ENCODE measurements around the gene TMEM40.

Gene TMEM40

GRCh38 chr3:12710062-12710461 is 49.0 kb downstream of the TMEM40 start:
- DNase-seq (ENCODE audit: extremely low read depth, insufficient read length) = no peak
- H3K27me3 ChIP-seq (replicated peaks; ENCODE audit: control insufficient read depth, insufficient read depth, low read length) = peaks cover 2% of the 10 kb centered on the region
- no peak for TF ChIP-seq CTCF (IDR thresholded peaks at IDR 0.05; ENCODE audit: insufficient read depth, low read length, poor library complexity, severe bottlenecking)
- no peaks in the 10 kb centered on the region for H3K36me3 ChIP-seq (ENCODE audit: control insufficient read depth, insufficient read depth, low read length)
- H3K4me3 ChIP-seq (replicated peaks; ENCODE audit: low read depth, low read length) = no peak overlapping the region

- TF ChIP-seq CTCF (IDR thresholded peaks at IDR 0.05; ENCODE audit: insufficient read depth, low read length, poor library complexity, severe bottlenecking) = no peak
- Histone ChIP-seq H3K27me3 (replicated peaks; ENCODE audit: control insufficient read depth, insufficient read depth, low read length) (peaks cover 2% of the 10 kb centered on the region), H3K4me3 (replicated peaks; ENCODE audit: low read depth, low read length) (no peak overlapping the region), H3K36me3 (ENCODE audit: control insufficient read depth, insufficient read depth, low read length) (no peaks in the 10 kb centered on the region)
- DNase-seq (ENCODE audit: extremely low read depth, insufficient read length) = no peak
Measured at GRCh38 chr3:12709334-12709733, 49.7 kb downstream of the TMEM40 start.

- Histone ChIP-seq H3K27me3 (replicated peaks; ENCODE audit: control insufficient read depth, insufficient read depth, low read length) (peaks cover 2% of the 10 kb centered on the region), H3K36me3 (ENCODE audit: control insufficient read depth, insufficient read depth, low read length) (no peaks in the 10 kb centered on the region), H3K4me3 (replicated peaks; ENCODE audit: low read depth, low read length) (no peak overlapping the region)
- DNase-seq (ENCODE audit: extremely low read depth, insufficient read length) = no peak
- TF ChIP-seq CTCF (IDR thresholded peaks at IDR 0.05; ENCODE audit: insufficient read depth, low read length, poor library complexity, severe bottlenecking) = no peak
Measured at GRCh38 chr3:12708584-12709192, 50.4 kb downstream of the TMEM40 start.

- Histone ChIP-seq H3K27me3 (replicated peaks; ENCODE audit: control insufficient read depth, insufficient read depth, low read length) (peaks cover 2% of the 10 kb centered on the region), H3K4me3 (replicated peaks; ENCODE audit: low read depth, low read length) (no peak overlapping the region), H3K36me3 (ENCODE audit: control insufficient read depth, insufficient read depth, low read length) (no peaks in the 10 kb centered on the region)
- no peak for DNase-seq (ENCODE audit: extremely low read depth, insufficient read length)
- no peak for TF ChIP-seq CTCF (IDR thresholded peaks at IDR 0.05; ENCODE audit: insufficient read depth, low read length, poor library complexity, severe bottlenecking)
Measured at GRCh38 chr3:12707449-12707848, 51.6 kb downstream of the TMEM40 start.

DNA sequence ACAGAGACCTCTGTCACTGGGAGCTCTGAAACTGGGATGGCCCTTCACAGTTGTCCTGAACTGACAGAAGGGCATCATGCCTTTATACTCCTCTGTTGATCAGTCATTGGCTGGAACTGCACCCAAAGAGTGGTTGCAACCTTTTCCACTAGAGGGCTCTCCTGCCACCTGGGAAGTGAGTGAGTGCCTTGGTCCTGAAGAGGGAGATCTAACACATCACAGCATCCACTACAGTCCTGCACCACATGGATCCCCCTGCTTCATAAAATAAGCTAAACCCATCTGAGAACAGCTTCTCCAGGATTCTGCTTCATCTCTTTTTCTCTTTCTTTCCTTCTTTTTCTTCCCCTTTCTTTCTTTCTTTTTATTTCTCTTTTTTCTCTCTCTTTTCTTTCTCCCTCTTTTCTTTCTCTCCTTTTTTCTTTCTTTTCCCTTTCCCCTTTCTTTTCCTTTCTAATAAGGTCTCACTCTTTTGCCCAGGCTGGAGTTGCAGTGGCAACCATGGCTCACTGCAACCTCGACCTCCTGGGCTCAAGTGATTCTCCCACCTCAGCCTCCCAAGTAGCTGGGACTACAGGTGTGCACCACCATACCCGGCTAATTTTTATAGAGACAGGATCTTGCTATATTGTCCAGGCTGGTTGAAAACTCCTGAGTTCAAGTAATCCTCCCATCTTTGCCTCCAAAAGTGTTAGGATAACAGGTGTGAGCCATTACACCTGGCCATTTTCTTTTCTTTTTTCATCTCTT is 52.4 kb downstream of the TMEM40 start:
- peak; percentile 28 for DNase-seq (ENCODE audit: extremely low read depth, insufficient read length)
- TF ChIP-seq CTCF (IDR thresholded peaks at IDR 0.05; ENCODE audit: insufficient read depth, low read length, poor library complexity, severe bottlenecking) = peak; percentile 91
- Histone ChIP-seq H3K4me3 (replicated peaks; ENCODE audit: low read depth, low read length) (no peak overlapping the region), H3K27me3 (replicated peaks; ENCODE audit: control insufficient read depth, insufficient read depth, low read length) (peaks cover 2% of the 10 kb centered on the region), H3K36me3 (ENCODE audit: control insufficient read depth, insufficient read depth, low read length) (no peaks in the 10 kb centered on the region)
